GM19023 (cell line): ENCODE data around the gene DDHD1.

ENCODE experiments used
- ATAC-seq: cut with Tn5 transposase; IDR thresholded peaks from one replicate; pipeline ENCODE4 v1.9.1; 2021; ENCODE audit warnings: mild to moderate bottlenecking, moderate library complexity; ENCODE audit not compliant: unreplicated experiment

Gene DDHD1

DNA sequence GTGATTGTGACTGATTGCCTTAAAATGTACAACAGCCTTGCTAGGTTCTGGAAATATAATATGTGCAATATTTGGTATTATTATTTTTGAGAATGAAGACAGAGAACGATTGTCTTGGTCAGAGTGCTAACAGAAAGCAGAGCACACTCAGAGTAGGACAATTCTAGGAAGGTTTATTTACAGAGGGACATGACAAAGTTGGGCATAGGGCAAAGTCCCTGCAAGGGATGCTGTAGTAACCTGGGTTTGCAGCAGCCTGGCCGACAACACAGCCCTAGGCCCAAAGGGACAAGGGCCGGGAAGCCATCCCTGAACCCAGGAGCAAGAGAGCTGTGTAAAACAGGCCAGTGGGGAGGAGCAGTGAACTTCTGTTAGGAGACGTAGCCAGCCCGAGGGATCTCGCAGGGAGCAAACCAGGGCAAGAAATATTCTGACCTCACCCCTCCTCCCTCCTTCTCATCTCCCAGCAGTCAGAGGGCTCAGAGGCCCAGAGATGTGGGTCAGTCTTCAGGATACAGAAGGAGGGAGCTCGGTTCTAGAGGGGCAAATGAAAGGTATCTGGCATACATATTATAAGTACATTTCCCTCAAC is 151.2 kb downstream of the DDHD1 start:
- no peak for ATAC-seq

DNA sequence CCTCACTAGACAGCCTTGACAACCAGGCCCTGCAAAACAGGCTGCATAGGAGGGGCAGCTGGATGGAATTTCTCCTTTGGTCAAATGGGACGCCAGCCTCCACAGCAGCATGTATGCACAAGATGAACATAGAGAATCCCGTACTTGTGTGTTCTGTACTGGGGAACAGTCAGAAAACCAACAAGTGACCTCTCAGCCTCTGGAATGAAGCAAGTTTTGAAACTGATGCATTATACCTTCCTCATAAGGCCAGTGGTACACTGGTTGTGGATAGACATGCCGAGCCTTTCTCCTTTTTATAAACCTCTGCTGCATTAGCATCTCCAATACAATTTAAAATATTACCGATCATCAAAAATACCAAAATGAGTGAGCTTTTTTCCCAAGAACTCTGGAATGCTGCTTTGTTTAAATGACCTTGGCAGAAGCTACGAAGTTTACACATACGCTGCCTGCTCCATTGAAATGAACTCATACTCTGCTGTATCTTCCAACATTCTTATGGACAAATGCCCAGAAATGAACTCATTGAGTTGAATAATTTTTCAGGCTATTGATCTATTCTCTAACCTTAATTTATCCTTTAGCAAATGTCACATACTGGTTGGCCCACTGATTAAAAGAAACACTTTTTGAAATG is 154.6 kb downstream of the DDHD1 start:
- ATAC-seq: no peak

DNA sequence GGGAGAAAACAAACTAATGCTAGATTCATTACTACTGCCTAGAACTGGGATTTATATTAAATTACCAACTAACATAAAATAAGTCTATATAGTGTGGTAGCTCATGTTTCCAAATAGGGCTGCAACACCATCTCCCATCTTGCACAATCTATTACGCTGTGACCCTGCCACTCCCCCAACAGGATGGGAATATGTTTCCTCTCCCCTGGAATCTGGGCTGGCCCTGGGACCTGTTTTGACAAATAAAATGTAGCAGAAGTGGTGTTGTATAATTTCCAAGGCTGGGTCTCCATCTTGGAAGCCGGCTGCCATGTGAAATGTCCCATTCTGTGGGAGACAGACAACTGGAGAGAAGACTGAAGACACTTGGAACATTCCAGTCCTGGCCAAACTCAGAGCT is 156.6 kb downstream of the DDHD1 start:
- ATAC-seq: no peak

DNA sequence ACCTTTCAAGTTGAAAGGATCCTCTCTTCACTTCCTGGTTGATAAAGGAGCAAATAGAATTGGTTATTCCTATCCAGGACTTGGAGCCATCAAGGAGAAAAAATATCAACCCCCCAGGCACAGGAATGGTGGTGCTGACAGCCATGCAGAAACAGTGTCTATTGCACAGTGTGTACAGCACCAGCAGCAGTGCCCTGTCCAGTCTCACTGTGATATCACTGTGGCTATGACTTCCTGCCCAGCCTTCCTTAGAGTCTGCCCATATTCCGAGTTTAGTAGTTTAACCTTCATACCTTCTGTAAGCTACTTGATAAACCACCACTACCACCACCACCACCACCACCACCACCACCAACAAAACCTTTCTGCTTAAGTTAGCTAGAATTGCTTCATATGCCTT is 157.1 kb downstream of the DDHD1 start:
- no peak for ATAC-seq

DNA sequence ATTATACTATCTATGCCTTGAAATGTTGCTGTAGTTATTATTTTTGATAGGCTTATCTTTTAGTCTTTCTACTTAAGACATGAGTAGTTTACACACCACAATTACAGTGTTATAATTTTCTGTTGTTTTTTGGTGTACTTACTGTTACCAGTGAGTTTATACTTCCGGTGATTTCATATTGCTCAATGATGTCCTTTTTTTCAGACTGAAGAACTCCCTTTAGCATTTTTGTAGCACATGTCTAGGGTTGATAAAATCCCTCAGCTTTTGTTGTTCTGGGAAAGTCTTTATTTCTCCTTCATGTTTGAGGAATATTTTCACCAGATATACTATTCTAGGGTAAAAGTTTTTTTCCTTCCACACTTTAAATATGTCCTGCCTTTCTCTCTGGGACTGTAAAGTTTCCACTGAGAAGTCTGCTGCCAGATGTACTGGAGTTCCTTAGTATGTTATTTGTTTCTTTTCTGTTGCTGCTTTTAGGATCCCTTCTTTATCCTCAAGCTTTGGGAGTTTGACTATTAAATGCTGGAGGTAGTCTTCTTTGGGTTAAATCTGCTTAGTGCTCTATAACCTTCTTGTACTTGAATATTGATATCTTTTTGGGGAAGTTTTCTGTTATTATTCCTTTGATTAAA is 160.8 kb downstream of the DDHD1 start:
- ATAC-seq: no peak

DNA sequence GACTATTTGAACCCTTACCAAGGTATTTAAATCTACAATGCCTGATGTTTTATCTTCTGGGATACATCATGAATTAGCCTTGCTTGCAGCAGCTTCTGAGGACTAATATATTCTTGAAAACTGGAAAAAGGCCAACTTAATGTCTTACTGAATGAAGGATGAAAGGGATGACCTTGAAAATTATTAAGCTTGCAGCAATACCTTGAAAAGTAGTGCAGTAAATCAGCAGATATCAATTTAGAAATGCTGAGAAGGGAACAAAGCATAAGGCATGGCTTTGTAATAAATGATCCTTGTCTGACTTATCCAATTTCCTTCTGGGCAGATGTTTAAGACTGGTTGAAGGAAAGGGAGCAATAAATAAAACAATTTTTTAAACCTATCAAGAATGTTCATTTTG is 165.0 kb downstream of the DDHD1 start:
- no peak for ATAC-seq

DNA sequence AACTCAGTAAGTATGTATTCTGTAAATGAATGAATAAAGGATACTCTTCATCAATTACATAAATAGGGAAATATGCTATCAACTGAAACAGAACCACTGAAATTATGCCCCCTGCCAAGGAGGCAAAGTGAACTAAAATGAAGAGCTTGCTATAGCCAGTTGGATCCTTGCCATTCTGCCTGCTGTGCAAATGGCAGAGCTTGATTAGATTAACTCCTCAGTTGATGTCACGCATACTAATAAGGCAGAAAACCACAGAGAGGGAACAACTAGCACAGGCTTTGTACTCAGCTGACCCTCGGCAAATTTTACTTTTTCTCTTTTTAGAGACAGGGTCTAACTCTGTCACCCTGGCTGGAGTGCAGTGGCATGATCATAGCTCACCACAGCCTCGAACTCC is 165.6 kb downstream of the DDHD1 start:
- no peak for ATAC-seq

DNA sequence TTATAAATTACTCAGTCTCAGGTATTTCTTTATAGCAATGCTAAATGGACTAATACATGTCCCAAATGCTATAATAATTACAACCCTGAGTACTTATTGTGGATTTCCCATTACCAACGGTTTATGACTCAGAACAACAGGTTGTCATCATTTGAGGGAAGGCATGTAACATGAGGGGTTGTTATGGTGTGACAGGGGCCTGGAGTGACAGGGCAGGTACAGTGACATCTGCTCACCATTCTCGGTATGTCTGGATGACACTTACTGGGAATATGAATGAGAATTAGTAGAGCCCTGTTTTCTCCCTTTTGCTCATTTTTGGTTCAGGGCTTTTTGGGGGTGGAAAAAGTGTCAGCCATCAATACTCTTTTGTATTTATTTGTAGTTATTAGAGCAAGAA is 166.1 kb downstream of the DDHD1 start:
- ATAC-seq: no peak
